Mesothelial cell of epicardium (in vitro differentiated cells): ENCODE results near the gene IFT20. TPM values are rescaled to one million over a fixed set of nuclear protein-coding genes. Genes with fewer than 3 reads are reported as not detected.

Source experiments
- DNase-seq, 2 experiments: peaks; one replicate each; pipeline ENCODE4 v3.0.0; 2021; ENCODE audit warnings: low spot score in 2 of 2; ENCODE audit not compliant: unreplicated experiment in 2 of 2
- H3K27ac Mint-ChIP-seq: 2 replicates; pipeline ENCODE4 v1.8.0; 2021; ENCODE audit warnings: mixed read lengths
- H3K27me3 Mint-ChIP-seq: 2 replicates; pipeline ENCODE4 v1.8.0; 2021; ENCODE audit warnings: low read depth, mixed read lengths
- H3K36me3 Mint-ChIP-seq: 2 replicates; pipeline ENCODE4 v1.8.0; 2021; ENCODE audit warnings: mixed read lengths
- H3K4me1 Mint-ChIP-seq: 2 replicates; pipeline ENCODE4 v1.8.0; 2021; ENCODE audit warnings: mixed read lengths
- H3K4me3 Mint-ChIP-seq: 2 replicates; pipeline ENCODE4 v1.8.0; 2021; ENCODE audit warnings: mild to moderate bottlenecking, moderate library complexity, mixed read lengths
- H3K9me3 Mint-ChIP-seq: 2 replicates; pipeline ENCODE4 v1.8.0; 2021; ENCODE audit warnings: mixed read lengths
- total RNA-seq: library from RNA; stranded (reverse); gene quantifications from 3 replicates; pipeline ENCODE4 v1.2.1, GENCODE V29; 2021
- TF ChIP-seq, protein P1 (sequence below): fragments of 200-600 bp; sonication (generic); IDR thresholded peaks from one replicate; pipeline ENCODE4 v1.5.0; 2021; ENCODE audit warnings: antibody characterized with exemption; ENCODE audit not compliant: unreplicated experiment

Gene IFT20
- total RNA-seq, 1 donor from 2014 or later, result 40.2 TPM

DNA sequence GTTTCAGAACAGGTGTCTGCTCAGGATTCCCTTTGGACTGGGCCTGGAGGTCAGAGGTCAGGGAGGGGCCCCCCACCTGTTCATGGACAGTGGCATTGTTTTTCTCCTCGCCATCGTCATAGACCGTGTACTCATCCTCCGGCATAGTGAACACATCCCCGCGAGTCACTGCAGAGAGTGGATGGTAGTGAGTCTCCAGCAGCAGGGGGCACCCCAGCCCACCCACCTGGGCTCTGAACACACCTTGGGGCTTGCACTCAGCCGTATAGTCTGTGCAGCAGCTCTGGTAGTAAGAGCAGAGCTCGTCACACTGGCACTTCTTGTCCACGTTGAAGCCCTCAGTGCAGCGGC is 34.4 kb upstream of the IFT20 start:
- DNase-seq, result no peak
- Mint-ChIP-seq H3K9me3 (no peaks in the 10 kb centered on the region), H3K4me3 (no peak overlapping the region), H3K27me3 (peaks cover 24% of the 10 kb centered on the region), H3K4me1 (peaks cover 13% of the 10 kb centered on the region), H3K27ac (peak overlapping the region; percentile 48), H3K36me3 (no peaks in the 10 kb centered on the region)
- TF ChIP-seq, protein P1, sequence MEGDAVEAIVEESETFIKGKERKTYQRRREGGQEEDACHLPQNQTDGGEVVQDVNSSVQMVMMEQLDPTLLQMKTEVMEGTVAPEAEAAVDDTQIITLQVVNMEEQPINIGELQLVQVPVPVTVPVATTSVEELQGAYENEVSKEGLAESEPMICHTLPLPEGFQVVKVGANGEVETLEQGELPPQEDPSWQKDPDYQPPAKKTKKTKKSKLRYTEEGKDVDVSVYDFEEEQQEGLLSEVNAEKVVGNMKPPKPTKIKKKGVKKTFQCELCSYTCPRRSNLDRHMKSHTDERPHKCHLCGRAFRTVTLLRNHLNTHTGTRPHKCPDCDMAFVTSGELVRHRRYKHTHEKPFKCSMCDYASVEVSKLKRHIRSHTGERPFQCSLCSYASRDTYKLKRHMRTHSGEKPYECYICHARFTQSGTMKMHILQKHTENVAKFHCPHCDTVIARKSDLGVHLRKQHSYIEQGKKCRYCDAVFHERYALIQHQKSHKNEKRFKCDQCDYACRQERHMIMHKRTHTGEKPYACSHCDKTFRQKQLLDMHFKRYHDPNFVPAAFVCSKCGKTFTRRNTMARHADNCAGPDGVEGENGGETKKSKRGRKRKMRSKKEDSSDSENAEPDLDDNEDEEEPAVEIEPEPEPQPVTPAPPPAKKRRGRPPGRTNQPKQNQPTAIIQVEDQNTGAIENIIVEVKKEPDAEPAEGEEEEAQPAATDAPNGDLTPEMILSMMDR, result no peak

DNA sequence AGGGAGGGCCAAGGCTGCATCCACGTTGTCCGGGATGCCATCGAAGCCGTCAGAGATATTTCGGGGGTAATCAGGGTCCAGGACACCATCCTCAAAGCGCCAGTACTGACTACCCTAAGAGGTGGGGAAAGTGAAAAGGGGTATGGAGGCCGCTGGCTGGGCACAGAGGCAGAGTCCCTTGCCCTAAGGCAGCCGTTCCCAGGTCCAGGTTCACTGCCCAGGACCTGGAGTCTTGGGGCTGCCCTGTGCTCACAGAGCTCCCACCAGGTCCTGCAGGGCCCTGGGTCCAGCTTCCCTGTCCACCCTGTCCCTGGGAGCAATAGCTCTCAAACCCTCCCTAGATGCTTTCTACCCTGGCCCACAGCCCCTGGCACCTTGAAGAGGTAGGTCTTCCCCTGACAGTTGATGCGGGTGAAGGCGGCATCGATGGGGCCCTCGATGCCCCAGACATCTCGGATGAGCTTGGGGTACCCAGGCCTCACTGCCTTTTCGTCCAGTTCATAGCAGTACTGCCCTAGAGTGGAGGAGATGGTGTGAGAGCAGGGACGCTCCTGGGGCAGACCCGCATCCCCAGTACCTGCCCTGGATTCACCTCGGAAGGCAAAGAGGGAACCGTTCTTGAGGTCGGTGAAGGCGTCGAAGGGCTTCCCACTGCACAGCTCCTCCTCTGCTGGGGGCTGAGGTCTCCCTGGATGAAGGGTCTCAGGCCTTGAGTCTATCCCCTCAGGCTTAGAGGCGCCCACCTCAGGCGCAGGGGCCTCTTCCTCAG is 33.8 kb upstream of the IFT20 start:
- Mint-ChIP-seq H3K27me3 (peaks cover 21% of the 10 kb centered on the region), H3K36me3 (no peaks in the 10 kb centered on the region), H3K27ac (no peak overlapping the region), H3K9me3 (no peaks in the 10 kb centered on the region), H3K4me3 (no peak overlapping the region), H3K4me1 (peaks cover 13% of the 10 kb centered on the region)
- TF ChIP-seq, protein P1, result no peak
- no peak for DNase-seq

DNA sequence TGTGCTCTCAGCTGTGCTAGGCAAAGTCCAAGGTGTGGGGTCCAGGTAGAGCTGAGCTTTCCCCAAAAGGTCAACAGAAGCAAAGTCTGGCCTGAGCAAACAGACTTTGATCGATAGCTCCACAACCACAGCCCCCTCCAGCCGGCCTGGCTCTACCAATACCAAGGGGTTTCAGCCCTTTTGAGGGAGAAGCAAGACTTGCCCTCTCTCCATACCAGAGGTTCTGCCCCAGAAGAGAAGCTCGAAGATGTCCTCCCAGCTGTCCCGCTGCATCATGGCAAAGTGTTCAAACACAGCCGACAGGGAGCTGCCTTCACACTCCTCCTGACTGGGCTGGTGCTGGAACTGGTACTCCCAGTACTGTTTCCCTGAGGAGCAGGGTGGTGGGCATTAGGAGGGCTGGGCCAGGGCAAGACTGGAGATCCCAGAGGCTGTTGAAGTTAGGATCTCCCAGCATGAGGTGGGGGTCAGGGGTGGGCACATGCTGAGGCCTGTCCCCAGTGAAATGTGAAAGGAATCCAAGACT is 33.1 kb upstream of the IFT20 start:
- no peak for DNase-seq
- H3K36me3 Mint-ChIP-seq, result no peaks in the 10 kb centered on the region
- H3K4me3 Mint-ChIP-seq, result no peak overlapping the region
- TF ChIP-seq, protein P1, result no peak
- no peaks in the 10 kb centered on the region for H3K9me3 Mint-ChIP-seq
- peaks cover 15% of the 10 kb centered on the region for H3K27me3 Mint-ChIP-seq
- H3K4me1 Mint-ChIP-seq, result peaks cover 9% of the 10 kb centered on the region
- H3K27ac Mint-ChIP-seq, result no peak overlapping the region

DNA sequence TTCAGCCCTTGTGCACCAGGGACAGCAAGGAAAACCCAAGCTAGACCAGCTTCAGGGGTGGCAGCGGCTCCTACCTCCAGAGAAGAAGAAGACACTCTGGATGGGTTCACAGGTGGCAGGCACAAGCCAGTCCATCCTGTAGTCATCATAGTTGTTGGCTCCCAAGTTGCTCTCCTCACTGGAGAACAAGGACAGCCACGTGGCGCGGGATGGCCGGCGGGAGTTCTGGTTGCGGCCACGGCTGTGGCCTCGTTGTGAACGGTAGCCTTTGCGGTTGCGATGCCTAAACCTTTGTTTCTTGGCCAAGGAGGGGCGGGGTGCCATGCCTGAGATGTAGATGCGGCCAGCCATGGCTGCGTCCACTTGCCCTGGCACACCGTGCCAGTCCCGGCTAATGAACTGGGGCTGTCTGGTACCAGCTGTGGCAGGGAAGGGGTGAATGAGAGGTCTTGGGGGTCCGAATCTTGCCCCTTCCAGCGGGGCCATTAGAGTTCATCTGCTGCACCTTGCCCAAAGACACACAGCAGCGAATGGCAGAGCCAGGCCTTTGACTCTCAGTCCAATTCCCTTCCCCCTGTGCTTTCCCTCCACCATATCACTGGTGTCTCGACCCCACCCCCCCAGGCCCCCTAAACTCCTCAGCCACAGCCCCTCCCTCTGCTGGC is 32.5 kb upstream of the IFT20 start:
- TF ChIP-seq, protein P1, result no peak
- no peak for DNase-seq
- no peak overlapping the region for H3K27ac Mint-ChIP-seq
- no peak overlapping the region for H3K4me3 Mint-ChIP-seq
- peaks cover 9% of the 10 kb centered on the region for H3K27me3 Mint-ChIP-seq
- no peaks in the 10 kb centered on the region for H3K36me3 Mint-ChIP-seq
- no peaks in the 10 kb centered on the region for H3K9me3 Mint-ChIP-seq
- H3K4me1 Mint-ChIP-seq, result peaks cover 6% of the 10 kb centered on the region

DNA sequence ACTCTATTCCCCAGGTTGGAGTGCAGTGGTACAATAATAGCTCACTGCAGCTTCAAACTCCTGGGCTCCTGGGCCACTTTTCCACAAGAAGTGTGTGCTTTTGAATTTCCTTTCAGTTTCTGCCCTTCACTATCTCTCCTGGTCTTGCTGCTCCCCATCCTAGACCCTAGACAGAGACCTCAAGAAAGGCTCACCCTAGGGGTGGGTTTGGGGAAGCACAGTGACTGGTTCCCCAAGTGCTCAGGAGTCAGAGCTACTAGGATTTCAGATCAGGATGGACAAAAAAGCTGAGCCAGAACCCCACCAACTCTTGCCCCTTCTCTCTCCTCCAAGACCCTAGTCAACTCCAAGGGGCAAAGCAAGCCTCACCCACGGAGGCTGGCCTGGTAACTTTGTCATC is 31.3 kb upstream of the IFT20 start:
- Mint-ChIP-seq H3K36me3 (no peaks in the 10 kb centered on the region), H3K27ac (no peak overlapping the region), H3K4me1 (peaks cover 5% of the 10 kb centered on the region), H3K9me3 (no peaks in the 10 kb centered on the region), H3K4me3 (no peak overlapping the region), H3K27me3 (peaks cover 3% of the 10 kb centered on the region)
- TF ChIP-seq, protein P1, result no peak
- DNase-seq, result no peak
